ENCODE results near the gene TTC7B. TPM values are rescaled to one million over a fixed set of nuclear protein-coding genes. Genes with fewer than 3 reads are reported as not detected.
"Not testable (repeated sequence)": the region's sequence is repeated elsewhere in the genome, so short reads cannot be mapped to it uniquely, and the experiment has no call there.

TTC7B gene
- total RNA-seq, 2 donors from 2014 or later, result 25.0 to 40.7 TPM

GRCh38 chr14:90839889-90840266 is 23.6 kb upstream of the TTC7B start:
- intact Hi-C loops (cut with DNase I), result no loop called here
- H3K9me3 ChIP-seq, result no peaks in the 10 kb centered on the region
- no peak overlapping the region for H3K27ac ChIP-seq
- H3K36me3 ChIP-seq, result no peaks in the 10 kb centered on the region
- no peaks in the 10 kb centered on the region for H3K27me3 ChIP-seq (replicated peaks; ENCODE audit: insufficient read depth)
- TF ChIP-seq POLR2AphosphoS5 (IDR thresholded peaks at IDR 0.05) (no peak), CTCF (IDR thresholded peaks at IDR 0.05) (no peak), POLR2A (IDR thresholded peaks at IDR 0.05) (no peak)
- DNase-seq (ENCODE audit: low spot score), result no peak
- 55% methylated on average over 3 of the region's 3 CpGs for WGBS
- H3K4me3 ChIP-seq, result no peak overlapping the region
- no peaks in the 10 kb centered on the region for H3K4me1 ChIP-seq (replicated peaks)

- H3K4me1 ChIP-seq (replicated peaks), result no peaks in the 10 kb centered on the region
- no peak for DNase-seq (ENCODE audit: low spot score)
- H3K4me3 ChIP-seq, result no peak overlapping the region
- no peaks in the 10 kb centered on the region for H3K36me3 ChIP-seq
- H3K9me3 ChIP-seq, result no peaks in the 10 kb centered on the region
- H3K27me3 ChIP-seq (replicated peaks; ENCODE audit: insufficient read depth), result no peaks in the 10 kb centered on the region
- no peak overlapping the region for H3K27ac ChIP-seq
- intact Hi-C loops (cut with DNase I), result no loop called here
- 68% methylated on average over 10 of the region's 10 CpGs for WGBS
- TF ChIP-seq CTCF (IDR thresholded peaks at IDR 0.05), result no peak
- no peak for TF ChIP-seq POLR2AphosphoS5 (IDR thresholded peaks at IDR 0.05)
- no peak for TF ChIP-seq POLR2A (IDR thresholded peaks at IDR 0.05)
Observed at GRCh38 chr14:90839024-90839888, 23.0 kb upstream of the TTC7B start.

GRCh38 chr14:90838531-90838930 is 22.3 kb upstream of the TTC7B start:
- DNase-seq (ENCODE audit: low spot score); H3K4me3 ChIP-seq; H3K9me3 ChIP-seq; H3K27me3 ChIP-seq (replicated peaks; ENCODE audit: insufficient read depth); intact Hi-C loops (cut with DNase I); H3K36me3 ChIP-seq; H3K4me1 ChIP-seq (replicated peaks); H3K27ac ChIP-seq: not testable (repeated sequence)
- 92% methylated on average over 8 of the region's 8 CpGs for WGBS

- Histone ChIP-seq H3K4me1 (replicated peaks) (no peaks in the 10 kb centered on the region), H3K27me3 (replicated peaks; ENCODE audit: insufficient read depth) (no peaks in the 10 kb centered on the region), H3K27ac (no peak overlapping the region), H3K36me3 (no peaks in the 10 kb centered on the region), H3K9me3 (no peaks in the 10 kb centered on the region), H3K4me3 (no peak overlapping the region)
- intact Hi-C loops (cut with DNase I), result no loop called here
- no peak for TF ChIP-seq POLR2A (IDR thresholded peaks at IDR 0.05)
- no peak for TF ChIP-seq POLR2AphosphoS5 (IDR thresholded peaks at IDR 0.05)
- no peak for TF ChIP-seq CTCF (IDR thresholded peaks at IDR 0.05)
- WGBS, result 87% methylated on average over 9 of the region's 9 CpGs
- DNase-seq (ENCODE audit: low spot score), result no peak
Observed at GRCh38 chr14:90837355-90837754, 21.1 kb upstream of the TTC7B start.

DNA sequence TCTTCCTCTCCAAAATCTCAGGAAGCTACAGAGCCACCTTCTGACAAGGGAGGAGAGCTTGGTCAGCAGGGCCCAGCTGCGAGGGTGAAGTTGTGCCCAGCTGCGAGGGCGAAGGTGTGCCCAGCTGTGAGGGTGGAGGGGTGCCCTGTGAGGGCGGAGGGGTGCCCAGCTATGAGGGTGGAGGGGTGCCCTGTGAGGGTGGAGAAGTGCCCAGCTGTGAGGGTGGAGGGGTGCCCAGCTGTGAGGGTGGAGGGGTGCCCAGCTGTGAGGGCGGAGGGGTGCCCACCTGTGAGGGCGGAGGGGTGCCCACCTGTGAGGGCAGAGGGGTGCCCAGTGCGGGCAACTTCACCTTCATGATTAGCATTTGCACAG is 20.4 kb upstream of the TTC7B start:
- H3K27ac ChIP-seq, result no peak overlapping the region
- no peaks in the 10 kb centered on the region for H3K27me3 ChIP-seq (replicated peaks; ENCODE audit: insufficient read depth)
- no peak for TF ChIP-seq CTCF (IDR thresholded peaks at IDR 0.05)
- TF ChIP-seq POLR2AphosphoS5 (IDR thresholded peaks at IDR 0.05), result no peak
- TF ChIP-seq POLR2A (IDR thresholded peaks at IDR 0.05), result no peak
- intact Hi-C loops (cut with DNase I), result no loop called here
- 91% methylated on average over 7 of the region's 7 CpGs for WGBS
- no peaks in the 10 kb centered on the region for H3K9me3 ChIP-seq
- H3K36me3 ChIP-seq, result no peaks in the 10 kb centered on the region
- H3K4me1 ChIP-seq (replicated peaks), result no peaks in the 10 kb centered on the region
- H3K4me3 ChIP-seq, result no peak overlapping the region
- no peak for DNase-seq (ENCODE audit: low spot score)

Data from prostate gland (tissue), 2 donors.